ENCODE results near the gene DDO. TPM values are rescaled to one million over a fixed set of nuclear protein-coding genes. Genes with fewer than 3 reads are reported as not detected.

The DDO gene, protein sequence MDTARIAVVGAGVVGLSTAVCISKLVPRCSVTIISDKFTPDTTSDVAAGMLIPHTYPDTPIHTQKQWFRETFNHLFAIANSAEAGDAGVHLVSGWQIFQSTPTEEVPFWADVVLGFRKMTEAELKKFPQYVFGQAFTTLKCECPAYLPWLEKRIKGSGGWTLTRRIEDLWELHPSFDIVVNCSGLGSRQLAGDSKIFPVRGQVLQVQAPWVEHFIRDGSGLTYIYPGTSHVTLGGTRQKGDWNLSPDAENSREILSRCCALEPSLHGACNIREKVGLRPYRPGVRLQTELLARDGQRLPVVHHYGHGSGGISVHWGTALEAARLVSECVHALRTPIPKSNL
- not detected for total RNA-seq

GRCh38 chr6:110415086-110415916 is at the start of gene DDO:
DDO (minus strand) TSS chr6:110415575; CDS start chr6:110413462, 2,113 bp downstream.

DNA sequence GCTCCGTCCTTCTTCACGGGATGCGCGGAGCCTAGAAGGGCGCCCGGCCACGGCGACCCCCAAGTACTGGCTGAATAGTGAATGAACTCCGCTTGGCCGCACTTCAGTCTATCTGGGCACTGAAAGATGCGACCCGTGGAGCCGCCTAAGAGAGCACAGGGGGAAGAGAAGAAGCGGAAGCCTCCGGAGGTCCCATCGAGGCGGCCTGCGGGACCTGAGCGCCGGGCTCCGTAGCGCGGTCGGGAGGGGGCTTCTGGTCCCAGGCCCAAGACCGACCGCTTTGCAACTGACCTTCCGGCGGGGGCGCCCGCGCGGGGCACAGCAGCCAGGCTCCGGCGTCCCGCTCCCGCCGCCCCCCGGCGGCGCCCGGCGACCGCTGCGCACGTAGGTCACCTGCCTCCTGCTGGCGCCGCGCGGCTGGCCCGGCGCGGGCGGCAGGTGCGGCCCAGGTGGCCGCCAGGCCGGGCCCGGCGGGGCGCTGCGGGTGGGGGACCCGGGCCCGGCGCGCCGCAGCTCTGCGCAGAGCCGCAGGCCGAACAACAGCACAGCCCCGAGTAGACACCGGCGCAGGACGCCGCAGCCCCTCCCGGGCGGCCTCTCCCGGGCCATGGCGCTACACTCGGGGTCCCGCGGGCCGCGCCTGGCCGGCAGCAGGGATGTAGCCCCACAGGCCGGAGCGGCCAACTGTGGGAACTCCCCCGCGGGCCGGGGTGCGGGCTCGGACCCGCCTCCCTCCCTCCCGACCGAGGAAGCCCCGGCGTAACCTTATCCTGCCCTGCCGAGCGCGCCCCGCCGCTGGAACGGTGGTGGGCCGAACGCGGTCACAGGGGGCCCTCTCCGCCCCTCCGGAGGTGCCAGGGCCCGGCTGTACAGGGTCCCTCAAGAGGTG is 57.5 kb downstream of the DDO start, which contains the start of gene METTL24:
TSS of gene METTL24 (minus strand) at position 686 of the 889 bp plus-strand sequence. CDS start at position 609, 77 bp downstream.

Other genes starting within 250 kb of the DDO start
- gene WASF1, start 235.9 kb downstream of the DDO start, total RNA-seq, result under 1 TPM; 0.71 to 0.72 TPM
- 10 to 100 TPM; 25.1 to 25.4 TPM for gene CDC40, start 235.1 kb downstream of the DDO start, total RNA-seq
- not detected for gene METTL24, start 57.2 kb downstream of the DDO start, total RNA-seq
- gene SLC22A16, start 61.0 kb upstream of the DDO start, total RNA-seq, result not detected

All from activated naive CD4-positive, alpha-beta T cell treated with anti-CD3 and anti-CD28 coated beads, Interleukin-2, amount 10 ng/mL, durations not matched to agents 5 hours and 36 hours (primary cell).